IPS-18a (cell line): ENCODE measurements around the gene ZNF319.

Source experiments
- H3K27ac ChIP-seq: one replicate; pipeline ENCODE4 v1.5.1; 2013; ENCODE audit warnings: low read length
- H3K27me3 ChIP-seq: one replicate; pipeline ENCODE4 v1.6.1; 2013; ENCODE audit warnings: mild to moderate bottlenecking, low read length; ENCODE audit not compliant: control insufficient read depth, insufficient read depth
- H3K36me3 ChIP-seq: one replicate; pipeline ENCODE4 v1.6.1; 2013; ENCODE audit warnings: low read depth, low read length; ENCODE audit not compliant: control insufficient read depth
- H3K4me1 ChIP-seq: one replicate; pipeline ENCODE4 v1.6.1; 2013; ENCODE audit warnings: low read depth, low read length; ENCODE audit not compliant: control insufficient read depth
- H3K4me3 ChIP-seq: one replicate; pipeline ENCODE4 v1.5.1; 2013; ENCODE audit warnings: low read length
- H3K9ac ChIP-seq: one replicate; pipeline ENCODE4 v1.6.1; 2013; ENCODE audit warnings: mild to moderate bottlenecking, low read length, moderate library complexity
- H3K9me3 ChIP-seq: one replicate; pipeline ENCODE4 v1.6.1; 2013; ENCODE audit warnings: low read depth, low read length; ENCODE audit not compliant: control insufficient read depth

The ZNF319 gene

GRCh38 chr16:57962756-57963155, 37.7 kb downstream of the ZNF319 start:
- Histone ChIP-seq H3K4me1 (no peaks in the 10 kb centered on the region), H3K36me3 (no peaks in the 10 kb centered on the region), H3K9ac (no peak overlapping the region), H3K9me3 (no peaks in the 10 kb centered on the region), H3K4me3 (no peak overlapping the region), H3K27me3 (no peaks in the 10 kb centered on the region), H3K27ac (no peak overlapping the region)

DNA sequence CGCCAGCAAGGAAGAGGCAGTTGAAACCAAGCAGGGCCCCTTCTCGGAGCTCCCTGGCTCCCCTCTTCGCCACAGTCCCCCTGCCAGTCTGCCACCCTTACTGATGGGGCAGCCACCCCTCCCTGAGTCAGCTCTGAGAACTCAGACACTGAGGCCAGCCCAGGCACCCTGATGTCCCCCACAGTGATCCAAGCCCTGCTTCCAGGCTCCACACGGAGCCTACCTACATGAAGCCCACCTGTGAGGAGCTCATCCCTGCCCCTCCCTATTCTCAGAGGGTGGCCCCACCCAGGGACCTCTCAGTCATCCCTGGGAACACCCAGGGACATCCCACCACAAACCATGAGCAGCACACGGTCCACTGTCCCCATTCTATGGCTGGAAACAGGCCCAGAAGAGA, 38.4 kb downstream of the ZNF319 start:
- Histone ChIP-seq H3K4me1 (peaks cover 4% of the 10 kb centered on the region), H3K4me3 (no peak overlapping the region), H3K27ac (no peak overlapping the region), H3K27me3 (no peaks in the 10 kb centered on the region), H3K9me3 (no peaks in the 10 kb centered on the region), H3K36me3 (no peaks in the 10 kb centered on the region), H3K9ac (no peak overlapping the region)

DNA sequence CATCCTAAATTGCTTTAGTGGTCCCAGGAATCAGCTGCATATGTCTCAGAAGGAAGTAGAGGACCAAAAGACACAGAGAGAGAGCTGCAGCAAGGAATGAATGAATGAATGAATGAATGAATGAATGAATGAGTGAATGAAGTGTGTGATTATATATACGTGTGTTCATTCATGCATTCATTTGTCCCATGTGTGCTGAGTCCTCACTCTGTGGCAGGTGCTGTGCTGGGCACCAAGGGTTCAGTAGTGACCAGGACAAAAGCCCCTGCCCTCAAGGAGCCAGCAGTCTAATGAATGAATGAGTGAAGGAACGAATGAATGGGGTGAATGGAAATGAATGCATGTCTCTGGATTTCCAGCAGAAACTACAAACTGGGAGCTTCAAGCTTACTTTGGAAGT, 38.9 kb downstream of the ZNF319 start:
- H3K4me3 ChIP-seq: no peak overlapping the region
- H3K9me3 ChIP-seq: no peaks in the 10 kb centered on the region
- H3K27me3 ChIP-seq: no peaks in the 10 kb centered on the region
- H3K36me3 ChIP-seq: no peaks in the 10 kb centered on the region
- H3K27ac ChIP-seq: no peak overlapping the region
- peaks cover 4% of the 10 kb centered on the region for H3K4me1 ChIP-seq
- H3K9ac ChIP-seq: no peak overlapping the region

- Histone ChIP-seq H3K36me3 (no peaks in the 10 kb centered on the region), H3K9ac (no peak overlapping the region)
These were observed 39.5 kb downstream of the ZNF319 start for GRCh38 chr16:57960826-57961472.

GRCh38 chr16:57960310-57960709, 40.2 kb downstream of the ZNF319 start:
- Histone ChIP-seq H3K27ac (no peak overlapping the region), H3K36me3 (no peaks in the 10 kb centered on the region), H3K9me3 (no peaks in the 10 kb centered on the region), H3K9ac (no peak overlapping the region), H3K4me3 (no peak overlapping the region), H3K4me1 (peaks cover 4% of the 10 kb centered on the region), H3K27me3 (no peaks in the 10 kb centered on the region)

More at GRCh38 chr16:57960826-57961472, 39.5 kb downstream of the ZNF319 start:
- Histone ChIP-seq H3K4me3 (no peak overlapping the region), H3K27ac (no peak overlapping the region), H3K4me1 (peaks cover 4% of the 10 kb centered on the region), H3K9me3 (no peaks in the 10 kb centered on the region), H3K27me3 (no peaks in the 10 kb centered on the region)

GRCh38 chr16:57959804-57960203, 40.7 kb downstream of the ZNF319 start:
- Histone ChIP-seq H3K36me3 (no peaks in the 10 kb centered on the region), H3K9me3 (no peaks in the 10 kb centered on the region), H3K4me1 (peaks cover 4% of the 10 kb centered on the region), H3K27ac (no peak overlapping the region), H3K27me3 (no peaks in the 10 kb centered on the region), H3K9ac (no peak overlapping the region), H3K4me3 (no peak overlapping the region)

DNA sequence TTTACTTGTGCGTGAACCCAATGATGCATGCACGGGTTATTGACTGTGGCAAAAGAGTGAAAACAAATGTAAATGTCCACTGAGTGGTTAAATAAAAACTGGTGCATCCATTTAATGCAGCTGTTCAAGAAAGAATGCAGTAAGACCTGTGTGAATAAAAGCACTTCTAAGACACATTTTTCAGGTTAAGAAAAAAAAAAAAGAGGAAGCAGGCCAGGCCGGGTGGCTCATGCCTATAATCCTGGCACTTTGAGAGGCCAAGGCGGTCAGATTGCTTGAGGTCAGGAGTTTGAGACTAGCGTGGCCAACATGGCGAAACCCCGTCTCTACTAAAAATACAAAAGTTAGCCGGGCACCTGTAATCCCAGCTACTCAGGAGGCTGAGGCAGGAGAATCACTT, 41.4 kb downstream of the ZNF319 start:
- H3K27ac ChIP-seq: no peak overlapping the region
- H3K4me1 ChIP-seq: peaks cover 4% of the 10 kb centered on the region
- no peak overlapping the region for H3K4me3 ChIP-seq
- H3K9me3 ChIP-seq: no peaks in the 10 kb centered on the region
- no peaks in the 10 kb centered on the region for H3K27me3 ChIP-seq
- H3K9ac ChIP-seq: no peak overlapping the region
- H3K36me3 ChIP-seq: no peaks in the 10 kb centered on the region

GRCh38 chr16:57958544-57958943, 41.9 kb downstream of the ZNF319 start:
- Histone ChIP-seq H3K9me3 (no peaks in the 10 kb centered on the region), H3K4me1 (peaks cover 4% of the 10 kb centered on the region), H3K36me3 (no peaks in the 10 kb centered on the region), H3K27ac (no peak overlapping the region), H3K4me3 (no peak overlapping the region), H3K27me3 (no peaks in the 10 kb centered on the region), H3K9ac (no peak overlapping the region)

GRCh38 chr16:57957673-57958392, 42.6 kb downstream of the ZNF319 start:
- peaks cover 4% of the 10 kb centered on the region for H3K4me1 ChIP-seq
- H3K27me3 ChIP-seq: no peaks in the 10 kb centered on the region
- no peak overlapping the region for H3K27ac ChIP-seq
- H3K36me3 ChIP-seq: no peaks in the 10 kb centered on the region
- H3K9ac ChIP-seq: no peak overlapping the region
- no peaks in the 10 kb centered on the region for H3K9me3 ChIP-seq
- no peak overlapping the region for H3K4me3 ChIP-seq

DNA sequence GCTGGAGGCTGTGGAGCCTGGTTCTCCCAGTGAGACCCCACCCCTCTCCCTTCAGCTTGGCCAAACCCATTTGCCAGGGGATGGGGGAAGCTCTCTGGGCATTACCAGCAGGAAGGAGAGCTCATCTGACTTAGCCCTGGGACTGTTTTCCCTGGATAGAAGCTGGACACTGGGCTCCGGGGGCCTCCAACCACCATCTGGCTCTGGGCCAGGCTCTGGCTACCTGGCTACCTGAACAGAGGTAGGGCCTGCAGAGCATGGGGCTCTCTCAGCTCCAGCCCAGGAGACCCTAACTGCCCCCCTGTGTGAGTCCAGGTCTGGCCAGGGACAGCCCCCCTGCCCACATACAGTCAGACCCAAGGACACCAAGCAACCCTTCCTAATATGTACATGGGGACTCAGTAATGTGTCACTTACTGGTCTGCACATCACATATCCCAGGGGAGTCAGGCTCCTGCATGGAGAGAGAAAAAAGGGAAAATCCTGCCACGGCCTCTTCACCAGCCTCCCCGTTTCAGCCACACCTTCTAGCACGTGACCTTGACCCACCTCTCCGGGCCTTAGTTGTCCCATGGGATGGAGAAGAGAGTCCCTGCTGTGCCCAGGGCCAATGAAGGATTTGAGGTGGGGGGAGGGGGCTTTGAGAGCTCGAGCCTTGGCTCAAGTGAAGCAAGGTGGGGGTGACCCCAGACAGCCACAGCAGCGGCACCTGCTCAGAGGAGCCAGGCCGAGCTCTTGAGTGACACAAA, 43.4 kb downstream of the ZNF319 start:
- no peak overlapping the region for H3K4me3 ChIP-seq
- H3K4me1 ChIP-seq: peaks cover 4% of the 10 kb centered on the region
- no peak overlapping the region for H3K9ac ChIP-seq
- no peak overlapping the region for H3K27ac ChIP-seq
- no peaks in the 10 kb centered on the region for H3K27me3 ChIP-seq
- H3K9me3 ChIP-seq: no peaks in the 10 kb centered on the region
- no peaks in the 10 kb centered on the region for H3K36me3 ChIP-seq

DNA sequence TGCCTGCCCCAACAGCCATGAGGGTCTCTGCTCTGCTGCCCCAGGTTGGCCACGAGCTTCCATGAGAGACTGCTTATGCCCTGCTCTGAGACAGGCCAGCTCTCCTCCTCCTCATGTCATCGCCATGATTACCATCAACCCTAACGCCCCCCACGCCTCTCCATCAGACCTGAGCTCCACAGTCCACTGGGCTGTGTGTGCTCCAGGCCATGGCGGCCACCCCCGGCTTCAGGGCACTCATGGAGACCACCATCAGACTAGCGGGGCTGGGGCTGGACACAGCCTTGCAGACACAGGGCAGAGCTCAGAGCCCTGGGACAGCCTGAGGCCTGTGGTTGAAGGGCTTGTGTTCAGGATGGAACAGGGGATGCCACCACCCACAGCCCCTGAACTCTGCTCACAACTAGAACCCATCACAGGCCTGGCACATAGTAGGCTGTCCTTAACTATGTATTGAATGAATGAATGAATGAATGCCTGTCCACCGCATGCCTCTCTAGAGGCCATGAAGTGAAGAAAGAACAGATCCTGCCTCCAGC, 44.1 kb downstream of the ZNF319 start:
- Histone ChIP-seq H3K4me1 (peaks cover 4% of the 10 kb centered on the region), H3K27me3 (no peaks in the 10 kb centered on the region), H3K9ac (no peak overlapping the region), H3K9me3 (no peaks in the 10 kb centered on the region), H3K27ac (no peak overlapping the region), H3K36me3 (no peaks in the 10 kb centered on the region), H3K4me3 (no peak overlapping the region)
